SK-N-SH treated with all-trans-retinoic acid at 6 μM for 48 hours (cell line): ENCODE measurements around the gene GTPBP1.

ENCODE experiments used
- ARNTL ChIP-seq: fragments of 450-650 bp; formaldehyde crosslinking; IDR thresholded peaks from 2 replicates; pipeline ENCODE4 v1.5.0; 2020; ENCODE audit warnings: low read depth, mild to moderate bottlenecking, moderate library complexity, borderline replicate concordance
- CREB5 ChIP-seq: fragments of 250-450 bp; sonication (Bioruptor Pico); IDR thresholded peaks from 2 replicates; pipeline ENCODE4 v1.5.1; 2020; ENCODE audit warnings: low read depth, mild to moderate bottlenecking, moderate library complexity
- CSDC2 ChIP-seq: fragments of 250-450 bp; sonication (Bioruptor Pico); IDR thresholded peaks from 2 replicates; pipeline ENCODE4 v1.5.0; 2020; ENCODE audit warnings: mild to moderate bottlenecking, moderate library complexity
- GLIS3 ChIP-seq: fragments of 250-450 bp; sonication (Bioruptor Pico); IDR thresholded peaks from 2 replicates; pipeline ENCODE4 v1.5.0; 2020; ENCODE audit warnings: mild to moderate bottlenecking, moderate library complexity
- ISL1 ChIP-seq: fragments of 250-450 bp; sonication (Bioruptor Pico); IDR thresholded peaks from 2 replicates; pipeline ENCODE4 v2.1.2; 2022; ENCODE audit warnings: mild to moderate bottlenecking, moderate library complexity
- OSR1 ChIP-seq: fragments of 250-450 bp; sonication (Bioruptor Pico); IDR thresholded peaks from 2 replicates; pipeline ENCODE4 v1.8.0; 2022; ENCODE audit warnings: moderate library complexity, mild to moderate bottlenecking, inconsistent platforms
- PATZ1 ChIP-seq: fragments of 250-450 bp; sonication (Bioruptor Pico); IDR thresholded peaks from 2 replicates; pipeline ENCODE4 v1.8.0; 2020; ENCODE audit warnings: mild to moderate bottlenecking, moderate library complexity, borderline replicate concordance
- POU6F1 ChIP-seq: fragments of 250-450 bp; sonication (Bioruptor Pico); IDR thresholded peaks from 2 replicates; pipeline ENCODE4 v1.8.0; 2021; ENCODE audit warnings: low read depth, mild to moderate bottlenecking, moderate library complexity, borderline replicate concordance
- TCF4 ChIP-seq: fragments of 250-450 bp; sonication (Bioruptor Pico); IDR thresholded peaks from 2 replicates; pipeline ENCODE4 v1.8.0; 2021; ENCODE audit warnings: mild to moderate bottlenecking, moderate library complexity, borderline replicate concordance
- TSHZ2 ChIP-seq: fragments of 250-450 bp; sonication (Bioruptor Pico); IDR thresholded peaks from 2 replicates; pipeline ENCODE4 v1.5.0; 2020; ENCODE audit warnings: mild to moderate bottlenecking, moderate library complexity
- ZNF70 ChIP-seq: fragments of 450-650 bp; formaldehyde crosslinking; IDR thresholded peaks from 2 replicates; pipeline ENCODE4 v1.5.0; 2020; ENCODE audit warnings: mild to moderate bottlenecking, moderate library complexity

- TF ChIP-seq ISL1 (CRISPR knock-in tag) = no peak
- no peak for TF ChIP-seq TCF4 (CRISPR knock-in tag)
- no peak for TF ChIP-seq CREB5 (CRISPR knock-in tag)
- no peak for TF ChIP-seq GLIS3 (CRISPR knock-in tag)
- TF ChIP-seq PATZ1 = no peak
- TF ChIP-seq ARNTL = no peak
- no peak for TF ChIP-seq ZNF70 (CRISPR knock-in tag)
- no peak for TF ChIP-seq OSR1 (CRISPR knock-in tag)
- no peak for TF ChIP-seq POU6F1 (CRISPR knock-in tag)
- TF ChIP-seq CSDC2 (CRISPR knock-in tag) = peak; percentile 69; the same call in 1 of the 2 replicates
- TF ChIP-seq TSHZ2 (CRISPR knock-in tag) = no peak
These were observed 4.7 kb upstream of the GTPBP1 start, which contains the start of gene JOSD1 for GRCh38 chr22:38700789-38701628.
